AG09319 (cell line): ENCODE results near the gene GRIN2A.
"Not testable (repeated sequence)": the region's sequence is repeated elsewhere in the genome, so short reads cannot be mapped to it uniquely, and the experiment has no call there.

ENCODE experiments used
- DNase-seq: peaks from one replicate; pipeline ENCODE4 v3.0.0-alpha.2; 2010; ENCODE audit warnings: low read depth; ENCODE audit errors: extremely low read depth
- TF ChIP-seq, protein P1 (sequence below): IDR thresholded peaks from 2 replicates; pipeline ENCODE4 v1.5.1; 2011; ENCODE audit warnings: low read depth, mild to moderate bottlenecking, inconsistent platforms, low read length, moderate library complexity

The GRIN2A gene

DNA sequence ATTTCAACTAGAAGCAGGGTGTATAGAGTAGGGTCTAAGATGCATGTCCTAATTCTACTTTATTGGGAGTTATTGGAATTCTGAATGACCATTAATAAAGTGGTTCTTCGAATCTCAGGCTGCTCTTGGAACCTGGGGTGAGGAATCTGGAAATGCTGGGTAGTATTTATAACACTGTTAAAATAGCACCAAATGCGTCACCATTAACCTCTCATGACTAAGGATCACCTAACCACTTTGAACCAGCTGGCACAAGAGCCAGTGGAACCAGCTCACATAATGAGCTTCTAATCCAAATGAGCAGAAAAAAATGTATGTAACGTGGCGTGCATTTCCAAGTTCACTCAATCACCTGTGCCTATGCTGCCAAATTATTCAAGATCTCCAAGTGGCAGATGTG lies 281.7 kb downstream of the GRIN2A start:
- no peak for DNase-seq
- TF ChIP-seq, protein P1, sequence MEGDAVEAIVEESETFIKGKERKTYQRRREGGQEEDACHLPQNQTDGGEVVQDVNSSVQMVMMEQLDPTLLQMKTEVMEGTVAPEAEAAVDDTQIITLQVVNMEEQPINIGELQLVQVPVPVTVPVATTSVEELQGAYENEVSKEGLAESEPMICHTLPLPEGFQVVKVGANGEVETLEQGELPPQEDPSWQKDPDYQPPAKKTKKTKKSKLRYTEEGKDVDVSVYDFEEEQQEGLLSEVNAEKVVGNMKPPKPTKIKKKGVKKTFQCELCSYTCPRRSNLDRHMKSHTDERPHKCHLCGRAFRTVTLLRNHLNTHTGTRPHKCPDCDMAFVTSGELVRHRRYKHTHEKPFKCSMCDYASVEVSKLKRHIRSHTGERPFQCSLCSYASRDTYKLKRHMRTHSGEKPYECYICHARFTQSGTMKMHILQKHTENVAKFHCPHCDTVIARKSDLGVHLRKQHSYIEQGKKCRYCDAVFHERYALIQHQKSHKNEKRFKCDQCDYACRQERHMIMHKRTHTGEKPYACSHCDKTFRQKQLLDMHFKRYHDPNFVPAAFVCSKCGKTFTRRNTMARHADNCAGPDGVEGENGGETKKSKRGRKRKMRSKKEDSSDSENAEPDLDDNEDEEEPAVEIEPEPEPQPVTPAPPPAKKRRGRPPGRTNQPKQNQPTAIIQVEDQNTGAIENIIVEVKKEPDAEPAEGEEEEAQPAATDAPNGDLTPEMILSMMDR = no peak

DNA sequence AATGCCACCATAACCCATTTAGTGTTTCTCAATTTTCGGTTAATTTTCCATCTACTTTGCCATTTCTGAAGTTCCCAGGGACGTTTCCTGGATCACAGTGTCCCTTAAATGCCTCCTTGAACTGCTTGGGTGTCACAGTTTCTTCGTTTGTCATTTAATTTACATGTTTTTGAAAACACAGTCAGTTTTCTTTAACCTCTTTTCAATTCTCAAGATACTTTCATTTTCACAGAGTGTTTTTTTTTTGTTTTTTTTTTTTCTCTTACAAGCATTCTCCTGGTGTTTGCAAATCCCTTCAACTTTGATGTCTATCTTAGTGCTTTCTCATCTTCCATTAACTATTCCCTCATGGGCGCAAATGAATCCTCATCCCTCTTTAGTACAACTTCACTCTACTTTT lies 283.7 kb downstream of the GRIN2A start:
- TF ChIP-seq, protein P1 = no peak
- no peak for DNase-seq

DNA sequence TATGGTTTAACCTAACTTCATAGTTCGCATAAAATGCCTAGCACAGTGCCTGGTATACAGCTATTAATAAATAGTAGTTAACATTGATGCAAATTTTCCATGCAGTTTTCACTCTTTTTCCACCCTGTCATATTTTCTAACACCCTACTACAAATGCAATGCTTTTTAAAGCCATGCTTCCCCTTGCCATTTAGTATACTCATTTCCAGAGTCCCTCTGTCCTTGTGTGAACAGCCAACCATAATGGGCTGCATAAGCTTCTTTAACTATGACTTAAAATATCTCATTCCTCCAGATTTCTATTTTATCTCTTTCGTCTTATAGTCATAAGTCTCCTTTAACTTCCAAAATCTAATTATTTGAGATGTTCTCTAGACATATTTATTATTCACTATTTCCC lies 284.1 kb downstream of the GRIN2A start:
- no peak for DNase-seq
- TF ChIP-seq, protein P1 = no peak

DNA sequence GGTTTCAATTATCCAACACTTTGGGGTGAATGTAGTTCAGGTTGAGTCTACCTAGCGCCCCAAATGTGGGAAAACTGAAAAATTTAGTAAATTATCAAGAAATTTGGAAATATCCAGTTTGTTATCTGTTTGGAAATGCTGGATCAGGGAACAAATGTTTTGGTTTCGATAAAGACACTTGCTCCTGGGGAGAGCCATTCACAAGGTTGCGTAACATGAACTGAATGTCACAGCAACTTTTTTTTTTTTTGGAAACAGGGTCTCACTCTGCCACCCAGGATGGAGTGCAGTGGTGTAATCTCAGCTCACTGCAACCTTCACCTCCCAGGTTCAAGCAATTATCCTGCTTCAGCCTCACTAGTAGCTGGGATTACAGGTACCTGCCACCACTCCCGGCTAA lies 286.4 kb downstream of the GRIN2A start:
- TF ChIP-seq, protein P1 = no peak
- DNase-seq = no peak

DNA sequence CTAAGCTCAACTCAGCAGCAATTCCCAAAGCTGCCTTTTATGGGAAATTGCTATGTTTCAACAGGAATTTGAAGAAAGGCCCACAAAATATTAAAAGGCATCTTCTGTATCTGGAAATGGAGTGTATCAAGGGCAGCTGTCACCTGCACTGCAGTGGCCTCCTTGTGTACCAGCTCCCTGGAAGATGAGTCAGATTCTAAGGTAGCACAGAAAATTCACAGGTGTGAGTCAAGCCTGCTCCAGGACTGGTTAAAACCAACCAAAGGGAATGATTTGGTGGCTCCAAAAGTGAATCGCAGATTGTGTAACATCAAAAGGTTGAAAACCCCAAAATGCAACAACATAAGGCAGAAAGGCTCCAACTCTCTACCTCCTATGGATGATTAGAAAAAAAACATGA lies 296.4 kb downstream of the GRIN2A start:
- TF ChIP-seq, protein P1 = no peak
- no peak for DNase-seq

DNA sequence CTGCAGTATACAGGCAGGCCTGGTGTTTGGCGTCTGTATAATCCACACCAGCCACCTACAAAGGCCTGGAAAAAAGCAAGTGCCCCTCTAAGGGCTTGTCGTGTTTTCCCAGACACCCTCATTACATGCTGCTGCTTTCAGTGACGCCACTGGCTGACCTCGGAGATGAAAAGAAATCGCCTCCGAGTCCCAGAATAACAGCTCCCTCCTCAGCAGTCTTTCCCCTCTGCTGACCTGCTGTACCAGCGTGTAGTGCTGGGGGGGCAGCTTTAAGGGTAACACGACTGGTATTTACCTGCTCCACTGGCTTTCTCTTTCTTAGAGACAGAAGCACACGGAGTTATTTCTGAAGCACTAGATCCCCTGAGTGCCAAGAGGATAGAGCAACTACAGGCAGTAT lies 296.8 kb downstream of the GRIN2A start:
- TF ChIP-seq, protein P1 = no peak
- DNase-seq = no peak

DNA sequence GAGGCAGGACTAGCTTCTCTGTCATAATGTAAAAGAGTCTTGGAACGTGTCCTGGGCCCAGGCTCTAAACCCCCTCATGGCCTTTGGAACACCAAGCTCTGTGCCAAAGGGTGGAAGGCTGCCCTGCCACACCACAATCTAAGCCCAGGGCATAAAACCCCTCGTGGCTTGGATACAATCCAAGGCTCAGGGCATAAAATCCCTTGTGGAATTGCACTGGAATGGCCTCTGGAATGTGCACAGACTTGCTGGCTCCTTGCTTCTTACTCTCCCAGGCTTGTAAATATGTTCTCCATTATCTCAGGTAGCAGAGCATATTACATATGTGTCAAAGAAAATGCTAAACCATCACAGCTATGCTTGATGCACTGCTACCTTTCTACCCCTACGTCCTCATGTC lies 306.2 kb downstream of the GRIN2A start:
- DNase-seq = not testable (repeated sequence)

DNA sequence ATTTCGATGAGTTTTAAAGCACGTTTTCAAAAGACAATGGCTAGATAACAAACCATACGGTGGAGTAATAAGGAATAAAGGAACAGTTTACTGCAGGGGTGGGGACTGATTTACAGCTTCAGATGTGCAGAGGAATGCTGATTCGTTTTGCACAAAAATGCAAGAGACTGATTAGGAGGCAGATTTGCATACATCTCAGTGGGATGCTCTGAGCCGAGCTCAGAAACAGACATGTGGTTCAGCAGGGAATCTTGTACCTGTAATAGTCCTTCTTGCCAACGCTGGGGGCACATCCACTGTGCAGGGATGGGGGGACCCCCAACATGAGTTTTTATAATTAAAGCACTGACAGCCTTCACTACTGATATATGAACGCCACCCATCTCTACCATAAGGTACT lies 308.0 kb downstream of the GRIN2A start:
- TF ChIP-seq, protein P1 = no peak
- DNase-seq = no peak
